GM18517 (cell line): ENCODE data around the gene DIAPH2.

Source experiments
- ATAC-seq: cut with Tn5 transposase; IDR thresholded peaks from one replicate; pipeline ENCODE4 v1.9.1; 2021; ENCODE audit warnings: mild to moderate bottlenecking, moderate library complexity; ENCODE audit not compliant: unreplicated experiment

Gene DIAPH2

DNA sequence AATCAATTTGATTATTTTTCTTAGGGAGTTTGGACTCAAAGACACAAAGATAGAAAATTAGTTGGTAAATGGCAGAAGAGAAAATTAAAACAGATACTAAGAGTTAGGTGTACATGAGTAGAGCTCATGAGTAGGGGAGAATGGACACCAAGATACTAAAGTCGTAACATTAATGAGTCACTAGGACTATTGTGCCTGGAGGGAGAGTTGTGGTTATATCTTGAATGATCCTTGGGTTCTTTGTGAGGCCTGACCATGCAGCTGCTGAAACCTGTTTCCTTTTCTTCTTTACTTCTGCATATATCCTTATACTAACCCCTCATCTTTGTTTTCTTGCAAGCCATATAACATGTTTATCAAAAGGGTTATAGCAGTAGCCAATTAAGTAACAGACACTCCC lies 731.8 kb downstream of the DIAPH2 start:
- no peak for ATAC-seq

- no peak for ATAC-seq
Observed at GRCh38 chrX:97429101-97429500, 744.5 kb downstream of the DIAPH2 start.

GRCh38 chrX:97431281-97431680 lies 746.6 kb downstream of the DIAPH2 start:
- ATAC-seq, result no peak

GRCh38 chrX:97446298-97446882 lies 761.7 kb downstream of the DIAPH2 start:
- no peak for ATAC-seq

GRCh38 chrX:97447306-97447705 lies 762.7 kb downstream of the DIAPH2 start:
- no peak for ATAC-seq

GRCh38 chrX:97452283-97452682 lies 767.6 kb downstream of the DIAPH2 start:
- no peak for ATAC-seq

DNA sequence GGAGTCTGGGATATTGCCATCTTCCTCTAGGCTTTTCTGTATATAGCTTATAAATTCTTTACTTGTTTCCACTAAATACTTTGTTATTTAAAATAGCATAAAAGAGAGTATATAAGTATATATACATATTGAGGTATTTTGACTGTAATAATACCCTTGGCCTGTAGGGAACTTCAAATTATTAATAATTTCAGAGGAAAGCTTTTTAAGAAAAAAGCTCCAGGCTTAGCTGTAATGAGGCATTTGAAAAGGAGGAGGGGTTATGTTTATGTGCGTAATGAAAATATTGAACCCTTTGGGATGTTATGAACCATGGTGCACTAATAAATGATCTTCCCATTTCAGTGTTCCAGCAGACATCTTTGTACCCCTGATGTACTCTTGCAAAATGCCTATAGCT lies 777.1 kb downstream of the DIAPH2 start:
- no peak for ATAC-seq

GRCh38 chrX:97471071-97471470 lies 786.4 kb downstream of the DIAPH2 start:
- no peak for ATAC-seq

DNA sequence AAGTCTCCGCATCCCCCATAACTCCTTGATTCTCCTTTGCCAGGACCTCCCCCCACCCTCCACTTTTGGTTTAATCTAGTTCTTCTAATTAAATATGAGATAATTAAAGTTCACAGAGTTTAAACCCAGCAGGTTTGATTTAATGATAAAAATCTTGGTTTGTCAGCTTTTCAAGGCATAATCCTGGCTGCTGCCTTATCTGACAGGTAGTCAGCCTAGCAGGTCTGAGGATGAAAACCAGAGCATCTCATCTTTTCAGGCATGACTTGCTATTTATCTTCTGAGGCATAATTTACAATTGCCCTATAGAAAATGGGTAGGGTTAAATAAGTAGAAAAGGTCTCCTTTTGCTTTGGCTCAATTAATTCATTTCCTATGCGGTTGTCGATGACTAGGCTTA lies 790.3 kb downstream of the DIAPH2 start:
- no peak for ATAC-seq

DNA sequence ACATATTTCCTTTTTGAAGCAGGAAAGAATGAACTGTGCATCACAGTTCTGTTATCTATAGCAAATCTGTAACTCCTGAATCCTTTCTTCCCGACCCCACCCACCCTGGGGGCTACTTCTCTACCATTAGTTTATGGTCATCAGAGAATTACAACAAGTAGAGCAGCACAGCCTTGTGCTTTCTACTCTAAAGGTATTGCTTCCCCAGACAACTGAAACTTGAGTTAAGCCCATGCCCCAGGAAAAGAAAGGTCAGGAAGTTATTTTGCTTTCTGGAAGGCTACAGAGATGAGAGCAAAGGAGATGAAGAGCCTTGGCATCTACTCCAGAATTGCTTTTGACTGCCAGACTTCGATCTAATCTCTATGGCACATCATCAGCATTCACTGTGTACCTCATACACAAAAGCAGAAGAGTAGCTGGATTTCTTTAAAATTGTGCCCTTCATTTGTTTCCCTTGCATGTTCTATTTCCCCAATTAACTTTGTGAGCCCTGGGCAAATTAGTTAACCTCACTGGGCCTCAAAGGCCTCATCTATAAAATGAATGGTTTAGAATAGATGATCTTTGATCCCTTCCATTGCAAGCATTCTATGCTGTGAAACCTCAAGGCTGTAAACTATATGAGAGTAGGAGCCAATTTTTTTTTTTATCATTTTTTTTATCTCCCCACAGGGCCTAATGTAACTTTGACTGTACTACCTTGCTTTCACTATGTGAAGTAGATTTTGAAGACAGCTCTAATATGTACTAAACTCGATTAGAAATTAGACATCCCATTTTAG lies 794.7 kb downstream of the DIAPH2 start:
- no peak for ATAC-seq

DNA sequence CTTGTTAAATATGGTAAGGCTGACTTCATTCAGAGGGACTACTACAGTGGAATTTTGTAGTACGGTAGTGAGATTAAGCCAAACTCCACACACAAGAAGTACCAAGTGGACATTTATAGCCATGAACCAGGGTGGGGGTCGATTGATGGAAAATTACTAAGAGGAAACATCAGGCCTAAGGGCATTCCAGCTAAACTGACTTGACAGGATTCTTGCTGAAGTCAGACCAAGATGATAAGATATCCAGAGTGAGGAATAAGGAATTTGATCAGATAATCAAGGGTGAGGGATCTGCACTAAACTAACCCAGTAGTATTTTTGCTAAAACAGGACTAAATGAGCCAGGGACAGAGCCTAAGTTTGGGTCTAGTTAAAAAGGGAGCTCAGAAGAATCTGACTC lies 796.6 kb downstream of the DIAPH2 start:
- no peak for ATAC-seq

DNA sequence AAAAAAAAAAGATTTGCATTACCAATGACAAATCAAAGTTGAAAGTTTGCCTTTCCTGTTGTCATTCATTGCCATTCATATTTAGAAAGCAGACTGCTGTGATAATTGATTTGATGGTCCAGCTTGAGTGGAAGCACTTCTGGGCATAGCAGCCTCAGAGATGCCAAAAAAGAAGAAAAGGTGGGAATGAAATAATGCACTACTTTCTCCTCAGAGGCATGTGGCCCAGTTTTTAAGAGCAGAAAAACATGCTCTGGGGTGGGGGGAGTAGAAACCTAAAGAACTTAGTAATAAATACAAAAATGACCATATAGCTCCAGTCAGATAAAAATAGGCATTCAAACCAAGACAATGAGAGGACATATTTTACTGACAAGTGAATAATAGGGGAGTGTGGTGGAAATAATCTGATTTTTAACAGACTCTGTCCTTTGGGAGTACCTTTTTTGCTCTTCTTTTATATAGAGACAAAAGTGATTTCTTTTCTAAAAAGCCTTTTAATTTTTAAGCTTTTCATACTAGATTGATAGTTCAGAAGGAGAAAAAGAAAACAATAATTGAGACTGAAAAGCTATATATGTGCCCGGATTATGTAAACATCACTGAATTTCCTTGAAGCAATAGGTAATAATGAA lies 798.1 kb downstream of the DIAPH2 start:
- no peak for ATAC-seq

DNA sequence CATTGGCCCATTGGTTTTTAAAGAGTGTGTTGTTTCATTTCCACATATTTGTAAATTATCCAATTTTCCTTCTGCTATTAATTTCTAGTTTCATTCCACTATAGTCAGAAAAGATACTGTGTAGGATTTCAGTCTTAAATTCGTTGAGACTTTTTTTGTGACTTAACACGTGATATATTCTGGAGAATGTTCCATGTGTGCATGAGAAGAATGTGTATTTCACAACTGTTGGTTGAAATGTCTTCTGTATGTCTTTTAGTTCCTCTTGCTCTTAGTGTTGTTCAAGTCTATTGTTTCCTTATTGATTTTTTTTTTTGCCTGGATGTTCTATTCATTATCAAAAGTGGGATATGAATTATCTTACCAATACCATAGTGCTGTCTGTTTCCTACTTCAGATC lies 806.0 kb downstream of the DIAPH2 start:
- no peak for ATAC-seq

DNA sequence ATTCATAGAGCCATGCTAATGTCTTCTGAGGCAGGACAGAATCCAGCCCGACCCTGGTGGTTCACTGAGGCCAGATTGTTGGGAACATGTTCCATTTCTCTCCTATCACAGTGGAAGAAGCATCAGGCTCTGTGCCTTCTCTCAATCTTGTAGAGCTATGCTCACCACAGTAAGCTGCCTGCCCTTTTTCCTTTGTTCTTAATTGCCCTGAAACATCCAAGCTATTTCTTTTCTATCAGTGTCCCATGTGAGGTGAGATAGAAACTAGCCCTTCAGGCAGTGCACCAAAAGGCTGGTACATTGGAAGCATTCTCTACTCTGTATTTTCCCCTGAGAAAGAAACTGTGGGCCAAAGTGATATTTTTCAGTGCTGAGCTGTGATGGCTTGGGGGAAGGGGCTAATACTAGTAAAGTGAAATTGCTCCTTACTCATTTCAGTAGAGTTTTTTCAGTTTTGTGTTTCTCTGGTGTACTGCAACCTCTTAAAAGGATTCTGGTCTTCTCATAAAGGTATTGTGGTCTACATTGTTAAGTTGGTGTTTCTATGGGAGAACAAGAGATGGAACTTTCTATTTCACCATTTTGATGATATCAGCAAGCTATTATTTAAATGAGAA lies 810.2 kb downstream of the DIAPH2 start:
- peak; percentile 97 for ATAC-seq

DNA sequence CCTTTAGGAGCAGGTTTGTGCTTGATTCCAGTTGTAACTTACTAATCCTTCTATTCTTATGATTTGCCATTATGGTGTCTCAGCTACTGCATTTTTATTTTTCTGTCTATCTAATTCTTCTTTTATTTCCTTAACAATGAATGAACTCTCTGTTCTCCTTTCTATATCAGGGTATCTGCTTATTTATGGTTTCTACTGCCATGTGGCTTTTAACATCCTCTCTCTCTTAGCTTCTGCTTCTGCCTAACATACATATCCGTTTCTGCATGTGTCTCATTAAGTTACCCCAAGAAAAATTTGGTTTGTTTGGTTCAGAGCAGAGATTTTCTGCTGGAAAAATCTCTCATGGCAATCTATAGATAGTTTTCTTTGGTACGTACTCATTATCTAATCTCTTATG lies 813.5 kb downstream of the DIAPH2 start:
- ATAC-seq, result no peak

DNA sequence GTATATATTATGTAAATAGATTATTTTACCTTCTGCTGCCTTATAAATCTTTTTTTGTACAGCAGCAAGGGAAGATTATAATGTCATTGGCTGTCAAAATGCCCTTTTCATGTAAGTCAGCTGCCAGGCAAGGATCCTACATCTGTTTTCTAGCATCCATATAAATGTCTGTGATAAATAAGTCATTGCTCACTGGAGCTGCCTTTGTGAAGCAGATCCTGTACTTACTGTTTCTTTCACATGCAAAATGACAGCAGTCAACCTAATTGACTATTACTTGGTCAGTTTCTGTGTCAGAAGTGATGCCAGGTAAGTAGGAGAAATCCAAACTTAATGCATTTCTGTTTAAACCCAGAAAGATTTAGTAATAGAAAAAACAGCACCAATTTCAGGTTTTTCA lies 819.8 kb downstream of the DIAPH2 start:
- no peak for ATAC-seq

GRCh38 chrX:97517763-97518162 lies 833.1 kb downstream of the DIAPH2 start:
- ATAC-seq, result no peak

DNA sequence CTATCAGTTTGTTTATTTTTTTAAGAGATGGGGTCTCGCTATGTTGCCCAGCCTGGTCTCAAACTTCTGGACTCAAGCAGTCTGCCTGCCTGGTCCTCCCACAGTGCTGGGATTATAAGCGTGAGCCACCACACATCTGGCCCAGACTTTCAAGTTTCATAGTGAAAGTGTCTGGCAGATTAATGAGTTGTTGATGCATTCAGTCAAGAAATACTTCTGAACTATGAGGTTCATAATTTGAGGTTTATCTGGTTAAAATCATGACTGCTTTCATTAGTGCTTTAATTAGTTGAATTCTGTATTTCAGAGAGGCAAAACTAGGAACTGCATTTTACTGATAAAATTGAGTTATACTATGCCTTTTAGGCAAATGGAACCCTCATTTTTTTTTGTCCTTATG lies 837.7 kb downstream of the DIAPH2 start:
- ATAC-seq, result no peak

DNA sequence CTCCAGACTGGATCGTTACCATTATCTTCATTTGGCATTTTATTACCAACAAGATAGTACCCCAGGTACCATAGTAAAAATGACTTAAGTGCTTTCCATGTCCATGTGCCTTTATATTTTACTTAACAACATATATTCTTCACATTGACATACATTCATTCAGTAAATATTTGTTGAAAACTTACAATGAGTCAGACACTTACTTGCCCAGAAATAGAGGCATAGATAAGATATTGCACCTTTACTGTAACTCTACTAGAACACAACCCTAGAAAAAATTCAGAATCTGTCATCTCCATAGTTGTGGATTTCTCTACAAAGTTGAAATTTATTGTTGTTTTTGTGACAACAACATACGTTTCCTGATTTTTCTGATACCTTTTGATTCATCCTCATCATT lies 839.7 kb downstream of the DIAPH2 start:
- ATAC-seq, result no peak

- ATAC-seq, result no peak
Observed at GRCh38 chrX:97524997-97525396, 840.4 kb downstream of the DIAPH2 start.

GRCh38 chrX:97525981-97526380 lies 841.3 kb downstream of the DIAPH2 start:
- ATAC-seq, result no peak

- no peak for ATAC-seq
Observed at GRCh38 chrX:97527725-97528124, 843.1 kb downstream of the DIAPH2 start.
